Measurements from ENCODE around the gene ADH7. TPM values are rescaled to one million over a fixed set of nuclear protein-coding genes. Genes with fewer than 3 reads are reported as not detected.

ADH7 gene
- total RNA-seq, 1 donor from 2014 or later, result not detected

Other genes with a start within 250 kb of the ADH7 start
- not detected in 2 replicates for gene ADH6, start 216.1 kb downstream of the ADH7 start, total RNA-seq
- not detected in 2 replicates for gene ADH1A, start 144.4 kb downstream of the ADH7 start, total RNA-seq
- gene ADH1B, start 113.9 kb downstream of the ADH7 start, total RNA-seq, result not detected in 2 replicates
- not detected in 2 replicates for gene ADH1C, start 82.6 kb downstream of the ADH7 start, total RNA-seq
- gene C4orf17, start 75.7 kb upstream of the ADH7 start, total RNA-seq, result not detected in 2 replicates
- 7.9 and 8.4 TPM in 2 replicates for gene TRMT10A, start 128.7 kb upstream of the ADH7 start, total RNA-seq
- gene MTTP, start 139.5 kb upstream of the ADH7 start, total RNA-seq, result not detected in 2 replicates
- not detected in 2 replicates for gene C4orf54, start 222.5 kb upstream of the ADH7 start, total RNA-seq